ENCODE data around the gene UTP3.
A peak's percentile ranks its signal among the peaks of the same experiment; 100 is the strongest.
"Not testable (repeated sequence)": the region's sequence is repeated elsewhere in the genome, so short reads cannot be mapped to it uniquely, and the experiment has no call there.

UTP3 gene

DNA sequence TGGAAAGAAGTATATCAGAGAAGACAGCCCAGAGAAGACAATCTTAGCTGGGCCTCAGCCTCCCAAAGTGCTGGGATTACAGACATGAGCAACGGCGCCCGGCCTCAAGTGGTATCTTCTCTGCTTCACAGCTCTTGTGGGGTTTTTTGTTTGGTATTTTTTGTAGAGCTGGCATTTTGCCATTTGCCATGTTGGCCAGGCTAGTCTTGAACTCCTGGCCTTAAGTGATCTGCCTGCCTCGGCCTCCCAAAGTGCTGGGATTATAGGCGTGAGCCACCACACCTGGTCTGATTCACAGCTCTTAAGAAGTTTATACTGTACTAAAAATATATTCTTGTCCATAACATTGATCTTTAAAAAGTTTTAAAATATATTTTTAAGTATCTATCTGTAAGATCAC, 12.4 kb downstream of the UTP3 start:
- Histone ChIP-seq H3K4me3 (ENCODE audit: low read length) (no peak overlapping the region), H3K36me3 (ENCODE audit: control insufficient read depth, low read length) (peaks cover 3% of the 10 kb centered on the region; the same call in 1 of the 2 replicates), H3K27ac (ENCODE audit: low read depth, low read length) (no peak overlapping the region), H3K9me2 (replicated peaks; ENCODE audit: control insufficient read depth, low read length) (no peaks in the 10 kb centered on the region), H3K4me1 (ENCODE audit: control insufficient read depth, low read length) (peaks cover 35% of the 10 kb centered on the region), H3K79me2 (ENCODE audit: control insufficient read depth, low read length) (peaks cover 12% of the 10 kb centered on the region), H4K20me1 (ENCODE audit: control insufficient read depth, insufficient read depth, low read depth, low read length) (no peaks in the 10 kb centered on the region), H3K9me3 (ENCODE audit: control insufficient read depth, insufficient read depth, low read length) (no peaks in the 10 kb centered on the region), H3F3A (ENCODE audit: control insufficient read depth, insufficient read depth) (peaks cover 41% of the 10 kb centered on the region), H3K27me3 (ENCODE audit: control insufficient read depth, low read length) (no peaks in the 10 kb centered on the region), H3K4me2 (ENCODE audit: low read length) (no peak overlapping the region)
- TF ChIP-seq, protein P1, sequence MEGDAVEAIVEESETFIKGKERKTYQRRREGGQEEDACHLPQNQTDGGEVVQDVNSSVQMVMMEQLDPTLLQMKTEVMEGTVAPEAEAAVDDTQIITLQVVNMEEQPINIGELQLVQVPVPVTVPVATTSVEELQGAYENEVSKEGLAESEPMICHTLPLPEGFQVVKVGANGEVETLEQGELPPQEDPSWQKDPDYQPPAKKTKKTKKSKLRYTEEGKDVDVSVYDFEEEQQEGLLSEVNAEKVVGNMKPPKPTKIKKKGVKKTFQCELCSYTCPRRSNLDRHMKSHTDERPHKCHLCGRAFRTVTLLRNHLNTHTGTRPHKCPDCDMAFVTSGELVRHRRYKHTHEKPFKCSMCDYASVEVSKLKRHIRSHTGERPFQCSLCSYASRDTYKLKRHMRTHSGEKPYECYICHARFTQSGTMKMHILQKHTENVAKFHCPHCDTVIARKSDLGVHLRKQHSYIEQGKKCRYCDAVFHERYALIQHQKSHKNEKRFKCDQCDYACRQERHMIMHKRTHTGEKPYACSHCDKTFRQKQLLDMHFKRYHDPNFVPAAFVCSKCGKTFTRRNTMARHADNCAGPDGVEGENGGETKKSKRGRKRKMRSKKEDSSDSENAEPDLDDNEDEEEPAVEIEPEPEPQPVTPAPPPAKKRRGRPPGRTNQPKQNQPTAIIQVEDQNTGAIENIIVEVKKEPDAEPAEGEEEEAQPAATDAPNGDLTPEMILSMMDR (IDR thresholded peaks at IDR 0.05; ENCODE audit: low read depth, low read length, poor library complexity, severe bottlenecking) = no peak
- TF ChIP-seq EZH2phosphoT487 (IDR thresholded peaks at IDR 0.05; ENCODE audit: borderline replicate concordance, low read length) = no peak

DNA sequence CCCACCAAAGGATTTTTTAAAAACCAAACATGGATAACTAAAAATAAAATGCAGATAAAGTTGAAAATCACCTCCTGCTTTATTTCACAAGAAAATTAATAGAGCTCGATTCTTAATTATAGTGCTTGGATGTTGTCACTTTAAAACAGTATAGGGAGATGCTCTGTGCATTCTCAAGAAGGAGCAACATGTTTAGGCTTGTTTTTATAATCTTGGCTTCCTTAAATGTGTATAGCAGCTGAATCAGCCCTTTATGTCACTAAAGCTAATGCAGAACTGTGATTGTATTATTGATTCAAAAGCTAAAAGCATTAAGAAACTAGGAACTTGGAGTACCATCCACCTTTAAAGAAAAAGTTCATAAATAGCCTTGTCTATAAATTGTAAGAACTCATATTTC, 12.9 kb downstream of the UTP3 start:
- Histone ChIP-seq H3K9me3 (ENCODE audit: control insufficient read depth, insufficient read depth, low read length) (no peaks in the 10 kb centered on the region), H3K4me1 (ENCODE audit: control insufficient read depth, low read length) (peaks cover 36% of the 10 kb centered on the region), H3F3A (ENCODE audit: control insufficient read depth, insufficient read depth) (peaks cover 42% of the 10 kb centered on the region), H3K36me3 (ENCODE audit: control insufficient read depth, low read length) (peaks cover 8% of the 10 kb centered on the region; the same call in 1 of the 2 replicates), H4K20me1 (ENCODE audit: control insufficient read depth, insufficient read depth, low read depth, low read length) (no peaks in the 10 kb centered on the region), H3K79me2 (ENCODE audit: control insufficient read depth, low read length) (peaks cover 18% of the 10 kb centered on the region), H3K4me2 (ENCODE audit: low read length) (0 out of 2 replicates have a peak overlapping the region, but pooled peaks have one; percentile 25), H3K9me2 (replicated peaks; ENCODE audit: control insufficient read depth, low read length) (no peaks in the 10 kb centered on the region), H3K27ac (ENCODE audit: low read depth, low read length) (peak overlapping the region; percentile 4; the same call in 1 of the 2 replicates), H3K4me3 (ENCODE audit: low read length) (no peak overlapping the region), H3K27me3 (ENCODE audit: control insufficient read depth, low read length) (no peaks in the 10 kb centered on the region)
- TF ChIP-seq EZH2phosphoT487 (IDR thresholded peaks at IDR 0.05; ENCODE audit: borderline replicate concordance, low read length) = no peak
- TF ChIP-seq, protein P1 (IDR thresholded peaks at IDR 0.05; ENCODE audit: low read depth, low read length, poor library complexity, severe bottlenecking) = no peak

DNA sequence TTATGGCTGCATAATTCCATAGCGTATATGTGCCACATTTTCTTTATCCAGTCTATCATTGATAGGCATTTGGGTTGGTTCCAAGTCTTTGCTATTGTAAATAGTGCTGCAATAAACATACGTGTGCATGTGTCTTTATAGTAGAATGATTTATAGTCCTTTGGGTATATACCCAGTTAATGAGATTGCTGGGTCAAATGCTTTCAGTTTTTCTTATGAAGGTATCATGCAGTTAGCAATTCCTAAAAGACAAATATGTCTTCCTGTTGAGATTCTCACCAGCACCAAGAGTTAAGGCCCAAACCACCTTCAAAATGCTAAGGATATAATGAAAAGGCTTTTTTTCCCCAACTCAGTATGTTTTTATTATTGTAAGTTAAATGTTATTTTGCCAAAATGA, 14.3 kb downstream of the UTP3 start:
- Histone ChIP-seq H3K27ac (ENCODE audit: low read depth, low read length) (peak overlapping the region; percentile 95; the same call in 1 of the 2 replicates), H3K79me2 (ENCODE audit: control insufficient read depth, low read length) (peaks cover 31% of the 10 kb centered on the region), H3K4me1 (ENCODE audit: control insufficient read depth, low read length) (peaks cover 47% of the 10 kb centered on the region), H3K4me2 (ENCODE audit: low read length) (peak overlapping the region; percentile 98), H3F3A (ENCODE audit: control insufficient read depth, insufficient read depth) (peaks cover 31% of the 10 kb centered on the region), H3K36me3 (ENCODE audit: control insufficient read depth, low read length) (peaks cover 15% of the 10 kb centered on the region; the same call in 1 of the 2 replicates)
- H3K4me3 ChIP-seq (ENCODE audit: low read length); H3K9me3 ChIP-seq (ENCODE audit: control insufficient read depth, insufficient read depth, low read length); H4K20me1 ChIP-seq (ENCODE audit: control insufficient read depth, insufficient read depth, low read depth, low read length); H3K9me2 ChIP-seq (replicated peaks; ENCODE audit: control insufficient read depth, low read length); H3K27me3 ChIP-seq (ENCODE audit: control insufficient read depth, low read length): not testable (repeated sequence)

DNA sequence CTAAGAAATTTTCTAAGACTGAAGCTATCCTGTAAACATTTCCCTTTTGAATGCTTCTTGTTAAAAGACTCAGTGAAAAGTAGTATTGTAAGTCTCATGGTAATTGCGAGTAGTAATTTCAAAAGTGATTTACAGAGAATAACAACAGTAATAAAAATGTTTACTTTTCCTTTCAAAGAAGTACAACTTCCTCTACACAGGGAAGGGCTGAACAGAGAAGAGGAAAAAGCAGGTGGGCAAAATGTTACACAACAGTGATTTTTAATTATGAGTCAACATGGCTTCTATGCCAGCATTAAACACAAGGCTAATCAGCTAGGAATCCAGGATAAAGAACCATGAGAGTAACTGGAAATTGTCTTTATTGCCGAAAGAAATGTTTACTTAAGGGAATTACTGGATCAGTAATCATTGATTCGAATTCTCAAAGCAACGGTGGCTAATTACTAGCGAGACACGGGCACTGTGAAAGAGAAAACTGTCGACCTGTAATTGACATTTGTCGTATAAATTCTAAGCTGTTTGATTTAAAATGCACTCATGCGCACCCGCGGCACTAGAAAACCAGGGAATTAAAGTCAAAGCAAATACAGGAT, 15.4 kb downstream of the UTP3 start:
- Histone ChIP-seq H3K36me3 (ENCODE audit: control insufficient read depth, low read length) (peaks cover 15% of the 10 kb centered on the region; the same call in 1 of the 2 replicates), H3K27ac (ENCODE audit: low read depth, low read length) (peak overlapping the region; percentile 95), H3K79me2 (ENCODE audit: control insufficient read depth, low read length) (peaks cover 42% of the 10 kb centered on the region), H3K9me3 (ENCODE audit: control insufficient read depth, insufficient read depth, low read length) (no peaks in the 10 kb centered on the region), H3F3A (ENCODE audit: control insufficient read depth, insufficient read depth) (peaks cover 27% of the 10 kb centered on the region), H3K27me3 (ENCODE audit: control insufficient read depth, low read length) (no peaks in the 10 kb centered on the region), H3K4me2 (ENCODE audit: low read length) (peak overlapping the region; percentile 98), H3K4me1 (ENCODE audit: control insufficient read depth, low read length) (peaks cover 59% of the 10 kb centered on the region), H4K20me1 (ENCODE audit: control insufficient read depth, insufficient read depth, low read depth, low read length) (no peaks in the 10 kb centered on the region), H3K9me2 (replicated peaks; ENCODE audit: control insufficient read depth, low read length) (no peaks in the 10 kb centered on the region), H3K4me3 (ENCODE audit: low read length) (peak overlapping the region; percentile 90)
- TF ChIP-seq EZH2phosphoT487 (IDR thresholded peaks at IDR 0.05; ENCODE audit: borderline replicate concordance, low read length) = no peak
- TF ChIP-seq, protein P1 (IDR thresholded peaks at IDR 0.05; ENCODE audit: low read depth, low read length, poor library complexity, severe bottlenecking) = no peak
